GM21528 (cell line): ENCODE data around the gene CDC45.

Experiments used
- ATAC-seq: cut with Tn5 transposase; IDR thresholded peaks from one replicate; pipeline ENCODE4 v1.9.1; 2021; ENCODE audit warnings: mild to moderate bottlenecking, moderate library complexity; ENCODE audit not compliant: unreplicated experiment, low FRiP score

The CDC45 gene

DNA sequence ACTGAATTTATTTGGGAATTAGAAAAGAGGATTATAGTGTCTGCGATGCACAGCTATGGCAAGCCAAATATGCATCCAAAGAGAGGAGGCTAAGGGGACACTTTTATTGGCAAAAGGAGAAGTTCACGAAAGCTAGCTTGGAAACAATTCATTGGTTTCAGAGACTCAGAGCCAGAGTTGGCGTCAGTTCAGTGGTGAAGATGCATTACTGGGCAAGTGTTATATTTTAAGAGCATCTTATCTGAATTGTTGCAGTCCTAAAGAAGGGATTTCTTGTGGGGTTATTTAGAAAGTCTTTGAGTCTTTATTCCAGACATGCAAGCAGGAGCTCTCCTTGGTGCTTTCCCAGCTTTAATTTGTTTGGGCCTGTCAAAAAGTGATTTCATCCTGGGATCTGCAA is 29.5 kb downstream of the CDC45 start:
- ATAC-seq = no peak

GRCh38 chr22:19509923-19510322 is 30.2 kb downstream of the CDC45 start:
- no peak for ATAC-seq

- ATAC-seq = no peak
Observed at GRCh38 chr22:19510919-19511341, 31.2 kb downstream of the CDC45 start.

- no peak for ATAC-seq
Observed at GRCh38 chr22:19513823-19514222, 34.1 kb downstream of the CDC45 start.

DNA sequence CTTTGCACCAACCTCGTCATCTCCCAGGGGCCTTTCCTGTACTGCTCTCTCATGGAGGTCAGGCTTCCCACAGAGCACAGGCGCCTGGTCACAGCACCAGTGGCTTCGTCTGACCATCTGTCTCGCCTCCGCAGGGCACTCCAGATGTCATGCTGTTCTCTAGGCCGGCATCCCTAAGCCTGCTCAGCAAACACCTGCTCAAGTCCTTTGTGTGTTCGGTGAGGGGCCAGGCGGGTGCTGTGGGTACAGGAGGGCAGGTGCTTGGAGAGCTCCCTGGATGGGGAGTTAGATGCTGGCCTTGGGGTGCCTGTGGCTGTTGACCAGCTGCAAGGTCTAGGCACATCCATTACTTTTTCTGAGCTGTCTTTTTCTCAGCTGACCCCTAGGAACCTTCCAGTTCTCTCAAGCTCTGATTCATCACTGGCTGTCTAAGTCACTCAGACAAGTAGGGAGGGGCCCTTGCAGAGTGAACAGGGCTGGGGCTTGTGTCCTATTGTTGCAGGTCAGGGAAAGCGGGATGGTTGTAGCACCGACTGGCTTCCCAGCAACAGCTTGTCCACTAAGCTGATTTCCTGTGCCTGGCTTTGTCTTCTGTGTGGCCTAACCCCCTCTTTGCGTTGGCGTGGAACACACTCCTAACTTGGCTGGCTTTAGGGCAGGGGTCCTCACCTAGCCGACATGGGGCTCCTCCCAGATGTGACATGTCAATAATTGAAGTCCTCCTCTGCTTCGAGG is 35.3 kb downstream of the CDC45 start:
- no peak for ATAC-seq

- ATAC-seq = no peak
Observed at GRCh38 chr22:19515654-19516377, 36.1 kb downstream of the CDC45 start.

GRCh38 chr22:19516378-19517170 is 36.9 kb downstream of the CDC45 start:
- no peak for ATAC-seq

GRCh38 chr22:19517171-19517500 is 37.4 kb downstream of the CDC45 start:
- no peak for ATAC-seq

GRCh38 chr22:19517919-19518611 is 38.3 kb downstream of the CDC45 start:
- no peak for ATAC-seq

- ATAC-seq = no peak
Observed at GRCh38 chr22:19518635-19519034, 38.9 kb downstream of the CDC45 start.

DNA sequence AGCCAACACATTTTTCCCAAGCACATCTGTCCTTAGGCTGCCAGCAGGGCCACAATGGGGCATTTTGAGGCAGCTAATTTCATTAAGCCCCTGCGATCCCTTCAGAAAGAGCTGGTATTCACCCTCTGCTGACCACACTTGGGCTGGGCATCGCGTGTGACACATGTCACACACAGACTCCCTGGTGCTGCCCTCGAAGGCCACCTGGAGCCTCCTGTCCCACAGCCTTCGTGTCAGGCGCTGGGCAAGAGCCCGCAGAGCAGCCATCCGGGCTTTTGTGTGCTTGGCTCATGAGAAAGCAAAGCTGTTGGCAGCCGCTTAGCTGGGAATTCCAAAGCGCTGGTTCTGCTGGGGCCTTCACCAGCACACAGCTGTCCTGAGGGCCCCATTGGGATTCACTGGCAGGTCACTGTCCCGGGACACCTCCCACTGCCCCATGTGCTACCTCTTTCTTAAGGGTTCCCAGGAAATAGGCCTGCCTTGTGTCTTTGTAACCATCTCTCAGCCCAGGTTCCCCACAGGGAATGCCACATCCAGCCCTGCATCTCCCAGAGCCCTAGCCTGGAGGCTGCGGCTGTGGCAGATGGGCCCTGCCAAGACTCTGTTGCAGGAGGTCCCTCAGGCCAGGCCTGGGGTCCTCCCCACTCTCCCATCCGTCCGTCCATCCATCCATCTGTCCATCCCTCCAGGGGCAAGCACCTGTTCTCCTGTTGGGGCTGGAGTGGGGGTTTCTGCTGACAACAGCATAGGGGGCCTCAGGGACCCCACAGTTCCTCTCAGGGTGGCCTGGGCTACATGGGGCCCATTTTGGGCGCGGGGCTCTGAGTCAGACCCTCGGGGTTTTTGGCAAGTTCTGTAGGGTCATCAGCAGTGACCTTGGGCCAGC is 39.6 kb downstream of the CDC45 start:
- ATAC-seq = no peak

GRCh38 chr22:19520007-19520406 is 40.3 kb downstream of the CDC45 start:
- ATAC-seq = no peak

DNA sequence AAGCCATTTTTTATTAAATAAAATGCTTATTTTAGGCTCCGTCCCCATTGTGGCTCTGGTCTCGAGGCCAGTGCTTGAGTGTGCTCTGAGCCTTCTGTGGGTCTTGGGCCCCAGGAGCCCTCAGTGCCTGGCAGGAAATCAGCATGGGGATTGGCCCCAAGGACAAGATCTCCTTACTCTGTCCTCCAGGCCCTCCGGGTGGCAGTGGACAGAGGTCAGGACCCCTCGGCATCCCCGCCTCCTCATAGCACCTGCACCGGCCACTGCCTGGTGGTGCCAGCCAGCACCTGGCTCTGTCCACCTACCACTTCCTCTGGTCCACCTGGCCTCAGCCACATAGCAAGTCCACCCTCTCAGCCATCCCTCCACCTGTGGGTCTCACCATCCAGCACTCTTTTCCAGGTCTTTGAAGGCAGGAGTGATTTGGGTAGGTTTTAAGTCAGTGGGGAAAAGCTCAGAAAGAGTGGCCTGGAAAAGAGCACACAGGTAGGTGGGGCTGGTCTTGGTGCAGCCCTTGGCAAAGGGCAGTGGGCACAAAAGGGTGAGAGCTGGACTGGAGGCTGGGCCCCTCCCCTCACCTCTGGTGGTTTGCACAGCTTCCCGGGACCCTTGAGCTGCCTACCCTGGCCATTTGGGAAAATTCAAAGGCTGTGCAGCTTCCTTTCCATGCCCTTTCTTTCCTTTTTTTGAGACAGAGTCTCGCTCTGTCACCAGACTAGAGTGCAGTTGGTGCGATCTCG is 41.0 kb downstream of the CDC45 start:
- no peak for ATAC-seq

GRCh38 chr22:19522190-19522880 is 42.6 kb downstream of the CDC45 start:
- no peak for ATAC-seq

DNA sequence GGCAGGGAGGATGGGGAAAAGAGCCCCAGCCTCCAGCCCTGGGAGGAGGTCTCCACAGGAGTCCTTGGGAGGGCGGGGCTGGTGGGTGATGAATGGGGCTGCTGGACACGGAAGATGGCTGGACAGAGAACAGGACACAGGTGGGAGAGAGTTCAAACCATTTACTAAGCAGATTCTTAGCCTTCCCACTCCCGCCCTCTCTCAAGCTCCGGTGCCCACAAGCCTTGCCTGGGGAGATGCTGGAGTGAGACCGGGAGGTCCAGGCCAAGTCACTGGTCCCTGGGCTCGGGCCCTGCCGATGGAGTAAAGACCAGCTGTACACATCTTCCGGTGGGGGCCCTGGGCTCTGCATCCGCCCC is 43.1 kb downstream of the CDC45 start:
- ATAC-seq = no peak

GRCh38 chr22:19523240-19524169 is 43.8 kb downstream of the CDC45 start:
- ATAC-seq = no peak
